Measurements from ENCODE around the gene SIGLEC11. TPM values are rescaled to one million over a fixed set of nuclear protein-coding genes. Genes with fewer than 3 reads are reported as not detected.
A peak's percentile ranks its signal among the peaks of the same experiment; 100 is the strongest.

SIGLEC11 gene
- total RNA-seq, 1 donor from 2014 or later = not detected

DNA sequence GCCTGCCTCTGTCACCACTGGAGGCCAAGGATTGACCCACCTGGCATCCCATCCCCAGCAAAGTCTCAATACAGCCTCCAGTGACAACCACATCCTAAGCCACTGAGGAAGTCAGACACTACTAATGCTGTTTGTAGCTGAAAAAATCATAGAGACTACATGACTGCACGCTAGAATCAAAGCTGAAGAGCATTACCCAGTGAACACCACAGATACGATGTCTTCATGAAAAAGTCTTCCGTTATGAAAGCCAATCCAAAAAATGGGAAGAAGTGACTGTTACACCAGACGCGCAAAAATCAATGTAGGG, 20.5 kb downstream of the SIGLEC11 start:
- peak; percentile 18 for FAIRE-seq
- no peaks in the 10 kb centered on the region for H3K36me3 ChIP-seq (ENCODE audit: control insufficient read depth, insufficient read depth, low read length)
- no peaks in the 10 kb centered on the region for H3K27me3 ChIP-seq (ENCODE audit: control insufficient read depth, insufficient read depth, low read length)
- H3K4me3 ChIP-seq (ENCODE audit: low read depth, low read length) = no peak overlapping the region
- DNase-seq (ENCODE audit: low read depth) = no peak
- TF ChIP-seq, protein P1, sequence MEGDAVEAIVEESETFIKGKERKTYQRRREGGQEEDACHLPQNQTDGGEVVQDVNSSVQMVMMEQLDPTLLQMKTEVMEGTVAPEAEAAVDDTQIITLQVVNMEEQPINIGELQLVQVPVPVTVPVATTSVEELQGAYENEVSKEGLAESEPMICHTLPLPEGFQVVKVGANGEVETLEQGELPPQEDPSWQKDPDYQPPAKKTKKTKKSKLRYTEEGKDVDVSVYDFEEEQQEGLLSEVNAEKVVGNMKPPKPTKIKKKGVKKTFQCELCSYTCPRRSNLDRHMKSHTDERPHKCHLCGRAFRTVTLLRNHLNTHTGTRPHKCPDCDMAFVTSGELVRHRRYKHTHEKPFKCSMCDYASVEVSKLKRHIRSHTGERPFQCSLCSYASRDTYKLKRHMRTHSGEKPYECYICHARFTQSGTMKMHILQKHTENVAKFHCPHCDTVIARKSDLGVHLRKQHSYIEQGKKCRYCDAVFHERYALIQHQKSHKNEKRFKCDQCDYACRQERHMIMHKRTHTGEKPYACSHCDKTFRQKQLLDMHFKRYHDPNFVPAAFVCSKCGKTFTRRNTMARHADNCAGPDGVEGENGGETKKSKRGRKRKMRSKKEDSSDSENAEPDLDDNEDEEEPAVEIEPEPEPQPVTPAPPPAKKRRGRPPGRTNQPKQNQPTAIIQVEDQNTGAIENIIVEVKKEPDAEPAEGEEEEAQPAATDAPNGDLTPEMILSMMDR (IDR thresholded peaks at IDR 0.05; ENCODE audit: insufficient read depth, low read length, severe bottlenecking) = no peak

DNA sequence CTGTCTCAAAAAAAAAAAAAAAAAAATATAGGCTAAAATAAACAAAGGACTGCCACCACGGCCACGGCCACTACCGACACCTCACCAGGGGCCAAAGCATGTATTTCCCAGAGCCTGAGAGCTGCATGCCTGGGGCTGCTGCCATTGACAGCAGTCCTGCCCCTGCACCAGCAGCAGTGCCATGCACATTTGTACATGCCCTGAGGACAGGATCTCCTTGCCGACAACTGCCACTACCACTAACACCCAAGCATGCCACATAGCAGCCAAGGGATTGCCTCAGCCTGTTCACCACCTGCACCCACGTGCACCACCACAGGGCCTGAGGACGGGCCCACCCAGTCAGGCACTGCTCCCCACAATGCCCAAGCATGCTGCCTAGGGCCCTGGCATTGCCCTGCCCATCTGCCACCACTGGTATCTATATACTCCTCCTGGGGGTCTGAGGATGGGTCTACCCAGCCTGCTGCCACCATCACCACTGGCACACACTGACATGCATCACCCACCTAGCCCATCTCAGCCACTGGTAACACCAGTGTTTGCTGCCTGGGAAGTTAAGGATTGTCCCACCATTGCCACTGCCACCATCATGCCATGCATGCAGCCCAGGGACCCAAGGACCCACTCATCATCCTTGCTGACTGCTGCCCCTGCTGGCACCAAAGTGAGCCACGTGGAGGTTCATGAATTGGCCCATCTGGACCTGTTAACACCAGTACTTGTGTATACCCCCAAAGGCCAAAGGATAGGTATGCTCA, 21.1 kb downstream of the SIGLEC11 start:
- Histone ChIP-seq H3K4me3 (ENCODE audit: low read depth, low read length) (no peak overlapping the region), H3K36me3 (ENCODE audit: control insufficient read depth, insufficient read depth, low read length) (no peaks in the 10 kb centered on the region), H3K27me3 (ENCODE audit: control insufficient read depth, insufficient read depth, low read length) (no peaks in the 10 kb centered on the region)
- DNase-seq (ENCODE audit: low read depth) (no peak), FAIRE-seq (no peak)
- TF ChIP-seq, protein P1 (IDR thresholded peaks at IDR 0.05; ENCODE audit: insufficient read depth, low read length, severe bottlenecking) = no peak

DNA sequence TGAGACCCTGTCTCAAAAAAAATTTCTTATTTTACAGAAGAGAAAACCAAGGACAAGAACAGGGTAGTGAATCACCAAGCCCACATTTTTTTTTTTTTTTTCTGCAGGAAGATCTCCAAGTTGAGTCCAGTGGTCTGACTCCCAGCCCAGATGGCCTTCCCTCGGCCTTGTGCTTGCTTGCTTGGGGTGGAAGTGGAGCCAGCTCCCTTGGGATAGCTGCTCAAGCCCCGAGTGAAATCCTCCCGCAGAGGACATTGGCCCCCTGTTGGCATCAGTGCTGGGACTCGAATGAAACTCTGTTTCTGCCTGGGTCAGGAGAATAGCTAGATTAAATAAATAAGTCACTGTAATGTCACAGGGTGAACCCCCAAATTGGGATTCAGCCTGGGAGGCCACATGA, 22.3 kb downstream of the SIGLEC11 start:
- Histone ChIP-seq H3K36me3 (ENCODE audit: control insufficient read depth, insufficient read depth, low read length) (no peaks in the 10 kb centered on the region), H3K4me3 (ENCODE audit: low read depth, low read length) (no peak overlapping the region), H3K27me3 (ENCODE audit: control insufficient read depth, insufficient read depth, low read length) (no peaks in the 10 kb centered on the region)
- TF ChIP-seq, protein P1 (IDR thresholded peaks at IDR 0.05; ENCODE audit: insufficient read depth, low read length, severe bottlenecking) = no peak
- FAIRE-seq (no peak), DNase-seq (ENCODE audit: low read depth) (no peak)

DNA sequence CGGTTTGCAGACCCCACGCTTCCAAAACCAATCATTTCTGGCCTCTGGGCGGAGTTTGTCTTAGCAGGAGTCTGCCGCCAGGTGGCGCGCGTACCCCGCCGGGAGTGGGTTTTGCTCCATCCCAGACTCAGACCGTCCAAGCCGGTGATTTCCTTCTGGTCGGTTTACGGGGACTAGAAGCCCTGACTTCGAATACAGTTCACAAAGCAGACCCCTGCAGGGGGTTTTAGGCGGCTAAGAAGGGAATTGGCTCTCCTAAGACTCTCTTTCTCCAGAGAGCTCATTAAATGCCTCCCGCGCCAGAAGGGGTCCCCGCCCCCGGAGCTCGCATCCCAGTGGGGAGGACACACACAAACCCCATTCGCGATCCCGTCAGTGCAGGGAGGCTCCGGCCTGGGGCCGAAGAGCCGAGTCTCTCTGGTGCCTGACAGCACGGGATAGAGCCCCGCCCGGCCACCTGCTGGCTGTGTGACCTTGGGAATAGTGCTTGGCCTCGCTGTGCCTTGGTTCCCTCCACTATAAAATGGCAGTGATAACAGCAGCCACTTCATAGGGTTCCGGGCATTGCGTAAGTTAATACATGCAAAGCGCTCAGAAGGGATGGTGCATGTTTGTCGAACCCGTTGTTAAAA, 23.1 kb downstream of the SIGLEC11 start:
- TF ChIP-seq, protein P1 (IDR thresholded peaks at IDR 0.05; ENCODE audit: insufficient read depth, low read length, severe bottlenecking) = peak; percentile 96
- no peak overlapping the region for H3K4me3 ChIP-seq (ENCODE audit: low read depth, low read length)
- DNase-seq (ENCODE audit: low read depth) = peak; percentile 32
- no peaks in the 10 kb centered on the region for H3K36me3 ChIP-seq (ENCODE audit: control insufficient read depth, insufficient read depth, low read length)
- no peaks in the 10 kb centered on the region for H3K27me3 ChIP-seq (ENCODE audit: control insufficient read depth, insufficient read depth, low read length)
- FAIRE-seq = no peak

DNA sequence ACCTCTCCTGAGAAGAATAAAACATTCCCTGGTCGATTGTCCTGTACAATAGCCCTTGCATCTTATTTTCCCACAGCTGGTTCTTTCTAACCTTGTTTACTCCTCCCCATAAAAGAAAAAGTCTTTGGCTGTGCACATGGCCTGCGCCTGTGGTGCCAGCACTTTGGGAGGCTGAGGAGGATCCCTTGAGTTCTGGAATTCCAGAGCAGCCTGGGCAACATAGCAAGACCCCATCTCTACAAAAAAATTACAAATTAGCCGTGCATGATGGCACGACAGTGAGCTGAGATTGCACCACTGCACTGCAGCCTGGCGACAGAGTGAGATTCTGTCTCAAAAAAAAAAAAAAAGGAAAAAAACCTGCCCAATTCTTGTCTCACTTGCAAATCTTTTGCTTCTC, 24.4 kb downstream of the SIGLEC11 start:
- Histone ChIP-seq H3K27me3 (ENCODE audit: control insufficient read depth, insufficient read depth, low read length) (no peaks in the 10 kb centered on the region), H3K4me3 (ENCODE audit: low read depth, low read length) (no peak overlapping the region), H3K36me3 (ENCODE audit: control insufficient read depth, insufficient read depth, low read length) (no peaks in the 10 kb centered on the region)
- FAIRE-seq (no peak), DNase-seq (ENCODE audit: low read depth) (no peak)
- TF ChIP-seq, protein P1 (IDR thresholded peaks at IDR 0.05; ENCODE audit: insufficient read depth, low read length, severe bottlenecking) = no peak
